NB4 (cell line): ENCODE results near the gene WDR86.

Source experiments
- CTCF ChIP-seq: IDR thresholded peaks from one replicate; pipeline ENCODE4 v1.5.1; 2012; ENCODE audit warnings: low read depth, low read length
- MAX ChIP-seq: IDR thresholded peaks from 2 replicates; pipeline ENCODE4 v1.6.1; 2011; ENCODE audit warnings: low read depth, low read length

GRCh38 chr7:151442776-151443496 lies 33.1 kb upstream of the WDR86 start:
- TF ChIP-seq MAX (no peak), CTCF (no peak)
